Panc1 (cell line): Measurements from ENCODE around the gene SPCS3. TPM values are rescaled to one million over a fixed set of nuclear protein-coding genes. Genes with fewer than 3 reads are reported as not detected.

Source experiments
- ATAC-seq: fragments of 200-7000 bp; cut with Tn5 transposase; 2 replicates; pipeline ENCODE4 v1.9.1; 2020; ENCODE audit warnings: mild to moderate bottlenecking, moderate library complexity
- BruUV-seq: library from RNA; stranded (reverse); fragments of 400-500 nt; replicated peaks from 2 replicates; lab custom pipeline; 2021; lab: Mats Ljungman, UMichigan
- CTCF ChIA-PET: fragments of 300-600 bp; sonication (Branson Sonifier 250); formaldehyde crosslinking; loops from one replicate; lab custom pipeline; 2022; ENCODE audit warnings: antibody characterized with exemption; lab: Charles Lee
- POLR2A ChIA-PET: fragments of 300-600 bp; sonication (Branson Sonifier 250); formaldehyde crosslinking; loops from one replicate; lab custom pipeline; 2022; ENCODE audit warnings: antibody characterized with exemption; lab: Charles Lee
- DNase-seq: peaks from one replicate; pipeline ENCODE4 v3.0.0-alpha.2; 2010; ENCODE audit warnings: low read depth, low spot score
- H3K27ac ChIP-seq: 2 replicates; pipeline ENCODE4 v1.5.1; 2011; ENCODE audit warnings: mild to moderate bottlenecking, low read length, inconsistent platforms
- H3K27me3 ChIP-seq: fragments of 200-500 bp; sonication (Bioruptor generic); 2 replicates; pipeline ENCODE4 v1.6.0; 2014; ENCODE audit warnings: low read length, inconsistent platforms; ENCODE audit not compliant: control insufficient read depth, insufficient read depth
- H3K36me3 ChIP-seq: fragments of 200-500 bp; sonication (Bioruptor generic); 2 replicates; pipeline ENCODE4 v1.5.1; 2014; ENCODE audit warnings: inconsistent platforms, mild to moderate bottlenecking, low read length, moderate library complexity; ENCODE audit not compliant: control insufficient read depth, insufficient read depth
- H3K4me1 ChIP-seq: 2 replicates; pipeline ENCODE4 v1.5.1; 2011; ENCODE audit warnings: inconsistent platforms, mild to moderate bottlenecking, low read length, moderate library complexity; ENCODE audit not compliant: control insufficient read depth, insufficient read depth
- H3K4me3 ChIP-seq, 2 experiments: 2 replicates each; pipeline ENCODE4 v1.5.1; 2011 to 2012; ENCODE audit warnings: low read depth in 2 of 2, low read length in 2 of 2, mild to moderate bottlenecking in 2 of 2, inconsistent platforms in 1 of 2, moderate library complexity in 1 of 2
- H3K9me3 ChIP-seq: fragments of 200-500 bp; sonication (Bioruptor generic); 2 replicates; pipeline ENCODE4 v1.5.1; 2014; ENCODE audit warnings: low read depth, mild to moderate bottlenecking, inconsistent platforms, low read length, moderate library complexity; ENCODE audit not compliant: control insufficient read depth, insufficient read depth
- POLR2AphosphoS5 ChIP-seq: IDR thresholded peaks from 2 replicates; pipeline ENCODE4 v1.6.1; 2012; ENCODE audit warnings: mild to moderate bottlenecking, low read depth, low read length, moderate library complexity
- SIN3A ChIP-seq: IDR thresholded peaks from 2 replicates; pipeline ENCODE4 v1.6.1; 2012; ENCODE audit warnings: low read depth, mild to moderate bottlenecking, low read length, moderate library complexity, borderline replicate concordance; ENCODE audit not compliant: insufficient read depth
- TCF7L2 ChIP-seq: IDR thresholded peaks from 2 replicates; pipeline ENCODE4 v1.6.1; 2011; ENCODE audit warnings: mild to moderate bottlenecking, low read depth, low read length, inconsistent platforms
- in situ Hi-C: cut with HindIII; loops from 2 replicates; pipeline ENCODE4 v1.10.0; 2016; ENCODE audit warnings: low sequenced_read_pairs, low pct_unique_long_range_greater_than_20kb
- intact Hi-C: fragments of 100-400 bp; cut with micrococcal nuclease; formaldehyde crosslinking; loops from one replicate; pipeline ENCODE4 v1.10.0; 2022; ENCODE audit not compliant: unreplicated experiment
- total RNA-seq: library from RNA; stranded (reverse); gene quantifications from one replicate; pipeline ENCODE4 v1.2.1, GENCODE V29; 2021; ENCODE audit not compliant: unreplicated experiment
- TF ChIP-seq, protein P1 (sequence below): fragments of 450-650 bp; IDR thresholded peaks from 2 replicates; pipeline ENCODE4 v1.5.1; 2017; ENCODE audit warnings: mild to moderate bottlenecking
- TF ChIP-seq, protein P2 (sequence below), 2 experiments: IDR thresholded peaks; 2 replicates each; pipeline ENCODE4 v1.6.1; 2011 to 2012; ENCODE audit warnings: low read depth in 2 of 2, control low read depth in 1 of 2, low read length in 1 of 2, mild to moderate bottlenecking in 1 of 2, moderate library complexity in 1 of 2; ENCODE audit not compliant: insufficient read depth in 1 of 2

Gene SPCS3
- total RNA-seq, 1 experiment from 2014 or later, result 78.5 TPM

DNA sequence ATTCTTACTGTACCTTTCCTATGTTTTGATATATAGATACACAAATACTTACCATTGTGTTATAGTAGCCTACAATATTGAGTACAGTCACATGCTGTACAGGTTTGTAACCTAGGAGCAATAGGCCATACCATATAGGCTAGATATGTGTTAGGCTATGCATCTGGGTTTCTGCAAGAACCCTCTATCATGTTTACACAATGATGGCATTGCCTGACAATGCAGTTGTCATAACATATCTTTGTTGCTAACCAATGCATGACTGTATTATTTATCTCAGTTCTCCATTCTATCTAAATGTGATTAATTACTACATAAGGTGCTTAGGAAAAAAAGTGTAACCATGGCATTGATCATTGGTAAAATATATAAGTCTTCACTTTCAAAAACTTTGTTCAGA lies 10.0 kb upstream of the SPCS3 start:
- TF ChIP-seq POLR2AphosphoS5 (no peak), SIN3A (no peak), TCF7L2 (no peak)
- TF ChIP-seq, protein P1, sequence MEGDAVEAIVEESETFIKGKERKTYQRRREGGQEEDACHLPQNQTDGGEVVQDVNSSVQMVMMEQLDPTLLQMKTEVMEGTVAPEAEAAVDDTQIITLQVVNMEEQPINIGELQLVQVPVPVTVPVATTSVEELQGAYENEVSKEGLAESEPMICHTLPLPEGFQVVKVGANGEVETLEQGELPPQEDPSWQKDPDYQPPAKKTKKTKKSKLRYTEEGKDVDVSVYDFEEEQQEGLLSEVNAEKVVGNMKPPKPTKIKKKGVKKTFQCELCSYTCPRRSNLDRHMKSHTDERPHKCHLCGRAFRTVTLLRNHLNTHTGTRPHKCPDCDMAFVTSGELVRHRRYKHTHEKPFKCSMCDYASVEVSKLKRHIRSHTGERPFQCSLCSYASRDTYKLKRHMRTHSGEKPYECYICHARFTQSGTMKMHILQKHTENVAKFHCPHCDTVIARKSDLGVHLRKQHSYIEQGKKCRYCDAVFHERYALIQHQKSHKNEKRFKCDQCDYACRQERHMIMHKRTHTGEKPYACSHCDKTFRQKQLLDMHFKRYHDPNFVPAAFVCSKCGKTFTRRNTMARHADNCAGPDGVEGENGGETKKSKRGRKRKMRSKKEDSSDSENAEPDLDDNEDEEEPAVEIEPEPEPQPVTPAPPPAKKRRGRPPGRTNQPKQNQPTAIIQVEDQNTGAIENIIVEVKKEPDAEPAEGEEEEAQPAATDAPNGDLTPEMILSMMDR, result no peak
- TF ChIP-seq, protein P2, sequence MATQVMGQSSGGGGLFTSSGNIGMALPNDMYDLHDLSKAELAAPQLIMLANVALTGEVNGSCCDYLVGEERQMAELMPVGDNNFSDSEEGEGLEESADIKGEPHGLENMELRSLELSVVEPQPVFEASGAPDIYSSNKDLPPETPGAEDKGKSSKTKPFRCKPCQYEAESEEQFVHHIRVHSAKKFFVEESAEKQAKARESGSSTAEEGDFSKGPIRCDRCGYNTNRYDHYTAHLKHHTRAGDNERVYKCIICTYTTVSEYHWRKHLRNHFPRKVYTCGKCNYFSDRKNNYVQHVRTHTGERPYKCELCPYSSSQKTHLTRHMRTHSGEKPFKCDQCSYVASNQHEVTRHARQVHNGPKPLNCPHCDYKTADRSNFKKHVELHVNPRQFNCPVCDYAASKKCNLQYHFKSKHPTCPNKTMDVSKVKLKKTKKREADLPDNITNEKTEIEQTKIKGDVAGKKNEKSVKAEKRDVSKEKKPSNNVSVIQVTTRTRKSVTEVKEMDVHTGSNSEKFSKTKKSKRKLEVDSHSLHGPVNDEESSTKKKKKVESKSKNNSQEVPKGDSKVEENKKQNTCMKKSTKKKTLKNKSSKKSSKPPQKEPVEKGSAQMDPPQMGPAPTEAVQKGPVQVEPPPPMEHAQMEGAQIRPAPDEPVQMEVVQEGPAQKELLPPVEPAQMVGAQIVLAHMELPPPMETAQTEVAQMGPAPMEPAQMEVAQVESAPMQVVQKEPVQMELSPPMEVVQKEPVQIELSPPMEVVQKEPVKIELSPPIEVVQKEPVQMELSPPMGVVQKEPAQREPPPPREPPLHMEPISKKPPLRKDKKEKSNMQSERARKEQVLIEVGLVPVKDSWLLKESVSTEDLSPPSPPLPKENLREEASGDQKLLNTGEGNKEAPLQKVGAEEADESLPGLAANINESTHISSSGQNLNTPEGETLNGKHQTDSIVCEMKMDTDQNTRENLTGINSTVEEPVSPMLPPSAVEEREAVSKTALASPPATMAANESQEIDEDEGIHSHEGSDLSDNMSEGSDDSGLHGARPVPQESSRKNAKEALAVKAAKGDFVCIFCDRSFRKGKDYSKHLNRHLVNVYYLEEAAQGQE (IDR thresholded peaks at IDR 0.05; ENCODE audit: insufficient read depth in 1 of 2, low read depth in 2 of 2, low read length in 1 of 2), result no peak
- Histone ChIP-seq H3K4me1 (no peaks in the 10 kb centered on the region), H3K27ac (no peak overlapping the region), H3K36me3 (no peaks in the 10 kb centered on the region), H3K4me3 (no peak overlapping the region), H3K27me3 (no peaks in the 10 kb centered on the region), H3K9me3 (no peaks in the 10 kb centered on the region)
- no peak for ATAC-seq
- ChIA-PET POLR2A (no interaction called here), CTCF (no interaction called here)
- intact Hi-C loops, result no loop called here
- in situ Hi-C loops, result no loop called here
- no TSS peak for BruUV-seq
- DNase-seq, result no peak

DNA sequence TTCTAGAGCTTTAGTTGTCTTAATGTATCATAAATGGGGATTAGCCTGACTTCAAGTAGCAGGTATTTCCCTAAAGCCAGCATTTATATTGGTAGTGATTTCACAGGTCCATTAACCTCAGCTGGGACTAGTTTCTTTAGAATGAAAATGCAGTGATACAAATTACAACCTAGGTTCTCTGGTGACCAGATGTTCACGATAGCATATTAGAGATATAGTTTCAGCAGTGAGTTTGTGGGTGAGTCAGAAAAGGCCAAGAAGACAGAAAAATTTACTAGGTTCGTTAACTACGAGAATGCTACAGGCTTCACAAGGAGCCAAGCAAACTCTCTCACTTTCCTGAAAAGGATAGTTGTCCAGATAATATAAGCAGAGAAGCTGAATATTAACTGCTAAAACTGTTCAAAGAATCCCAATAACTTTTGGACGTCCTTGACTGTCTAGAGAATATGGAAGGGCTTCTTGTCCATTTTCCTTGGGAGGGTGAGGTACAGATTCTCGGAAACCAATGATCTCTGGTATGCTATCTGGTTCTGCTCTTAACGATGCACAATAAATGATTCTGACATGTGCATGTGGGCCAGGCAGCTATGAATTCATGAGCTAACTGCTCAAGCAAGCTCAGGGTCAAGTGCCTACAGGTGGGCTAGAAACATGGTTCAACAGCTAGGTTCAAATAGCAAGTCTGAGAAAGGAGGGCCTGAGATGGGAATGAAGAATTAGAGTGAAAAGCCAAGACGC lies 6.0 kb upstream of the SPCS3 start:
- H3K4me3 ChIP-seq, result no peak overlapping the region
- BruUV-seq, result no TSS peak
- CTCF ChIA-PET, result no interaction called here
- TF ChIP-seq, protein P1, result no peak
- TF ChIP-seq, protein P2 (IDR thresholded peaks at IDR 0.05; ENCODE audit: insufficient read depth in 1 of 2, low read depth in 2 of 2, low read length in 1 of 2), result no peak
- TF ChIP-seq TCF7L2 (no peak), POLR2AphosphoS5 (no peak), SIN3A (no peak)
- H3K9me3 ChIP-seq, result no peaks in the 10 kb centered on the region
- H3K4me1 ChIP-seq, result no peaks in the 10 kb centered on the region
- H3K27me3 ChIP-seq, result no peaks in the 10 kb centered on the region
- DNase-seq (no peak), ATAC-seq (no peak)
- H3K36me3 ChIP-seq, result no peaks in the 10 kb centered on the region
- H3K27ac ChIP-seq, result no peak overlapping the region
- in situ Hi-C loops, result no loop called here
- POLR2A ChIA-PET, result no interaction called here
- intact Hi-C loops, result no loop called here
